DMS 273 treated with DMSO at 0.1 percent for 48 hours (cell line): ENCODE measurements around the gene MYOCD.

ENCODE experiments used
- DNase-seq: peaks from one replicate; lab custom pipeline; 2025; lab: John Stamatoyannopoulos, UW

MYOCD gene

GRCh38 chr17:12641084-12641483 lies 24.6 kb upstream of the MYOCD start:
- DNase-seq, result no peak

- DNase-seq, result no peak
Observed at GRCh38 chr17:12642034-12642433, 23.7 kb upstream of the MYOCD start.

GRCh38 chr17:12643822-12644221 lies 21.9 kb upstream of the MYOCD start:
- no peak for DNase-seq

- no peak for DNase-seq
Observed at GRCh38 chr17:12644623-12645022, 21.1 kb upstream of the MYOCD start.

- DNase-seq, result no peak
Observed at GRCh38 chr17:12646761-12647422, 18.8 kb upstream of the MYOCD start.

- no peak for DNase-seq
Observed at GRCh38 chr17:12648498-12648897, 17.2 kb upstream of the MYOCD start.

GRCh38 chr17:12655936-12656335 lies 9.8 kb upstream of the MYOCD start:
- no peak for DNase-seq

GRCh38 chr17:12656354-12656753 lies 9.3 kb upstream of the MYOCD start:
- DNase-seq, result no peak

- no peak for DNase-seq
Observed at GRCh38 chr17:12659500-12659899, 6.2 kb upstream of the MYOCD start.

GRCh38 chr17:12664252-12664651 lies 1.4 kb upstream of the MYOCD start:
- DNase-seq, result no peak

- no peak for DNase-seq
Observed at GRCh38 chr17:12664894-12665262, 812 bp upstream of the MYOCD start.

- no peak for DNase-seq
Observed at GRCh38 chr17:12666718-12667117, 1.0 kb downstream of the MYOCD start.

- no peak for DNase-seq
Observed at GRCh38 chr17:12667299-12667958, 1.7 kb downstream of the MYOCD start.

- DNase-seq, result no peak
Observed at GRCh38 chr17:12671906-12672305, 6.2 kb downstream of the MYOCD start.

GRCh38 chr17:12672947-12673346 lies 7.3 kb downstream of the MYOCD start:
- DNase-seq, result no peak

- no peak for DNase-seq
Observed at GRCh38 chr17:12673788-12674187, 8.1 kb downstream of the MYOCD start.

- no peak for DNase-seq
Observed at GRCh38 chr17:12680407-12680897, 14.8 kb downstream of the MYOCD start.

GRCh38 chr17:12680993-12681392 lies 15.3 kb downstream of the MYOCD start:
- DNase-seq, result no peak

- DNase-seq, result no peak
Observed at GRCh38 chr17:12683299-12683698, 17.6 kb downstream of the MYOCD start.

GRCh38 chr17:12686486-12686885 lies 20.8 kb downstream of the MYOCD start:
- DNase-seq, result no peak

- no peak for DNase-seq
Observed at GRCh38 chr17:12688382-12688781, 22.7 kb downstream of the MYOCD start.

GRCh38 chr17:12691173-12691572 lies 25.5 kb downstream of the MYOCD start:
- no peak for DNase-seq

- DNase-seq, result no peak
Observed at GRCh38 chr17:12693640-12694039, 27.9 kb downstream of the MYOCD start.

GRCh38 chr17:12706070-12706469 lies 40.4 kb downstream of the MYOCD start:
- no peak for DNase-seq
